HepG2 (cell line): ENCODE data around the gene SIGLECL1. TPM values are rescaled to one million over a fixed set of nuclear protein-coding genes. Genes with fewer than 3 reads are reported as not detected.

Source experiments
- ATAC-seq: fragments of 200-7000 bp; cut with Tn5 transposase; 3 replicates; pipeline ENCODE4 v1.9.1; 2020; ENCODE audit warnings: mild to moderate bottlenecking, moderate library complexity
- BruUV-seq: library from RNA; stranded (reverse); fragments of 400-500 nt; replicated peaks from 2 replicates; lab custom pipeline; 2021; lab: Mats Ljungman, UMichigan
- CTCF ChIA-PET: fragments of 300-600 bp; formaldehyde crosslinking; extraction: SDS; loops from one replicate; lab custom pipeline; 2021; ENCODE audit warnings: low total read pairs, inconsistent platforms, low intra/inter-chr PET ratio; lab: Yijun Ruan, JAX
- POLR2A ChIA-PET: fragments of 350-600 bp; sonication (Branson Sonifier 250); formaldehyde crosslinking; loops from one replicate; lab custom pipeline; 2020; ENCODE audit warnings: antibody characterized with exemption, inconsistent platforms; lab: Yijun Ruan, JAX
- DNase-seq: peaks from one replicate; pipeline ENCODE4 v3.0.0-alpha.2; 2015; ENCODE audit warnings: low spot score
- FAIRE-seq: peaks from 3 replicates; lab custom pipeline; 2011; peaks lifted over from hg19 to GRCh38; lab: Jason Lieb, UNC
- H2AFZ ChIP-seq: one replicate; pipeline ENCODE4 v1.6.1; 2011; ENCODE audit warnings: low read length, inconsistent platforms
- H3K27ac ChIP-seq: fragments of 300-600 bp; 3 replicates; pipeline ENCODE4 v1.8.0; 2011; ENCODE audit warnings: mixed run types, mild to moderate bottlenecking, mixed read lengths, low read length, inconsistent platforms; ENCODE audit not compliant: insufficient read depth; ENCODE audit errors: extremely low read length
- H3K27me3 ChIP-seq, 2 experiments: fragments of 200-600 bp in 1 of 2; 2 replicates in 1 of 2; 3 replicates in 1 of 2; pipeline versions ENCODE4 v1.6.0 to v1.8.0; 2011; ENCODE audit warnings: low read length in 2 of 2, mild to moderate bottlenecking in 2 of 2, moderate library complexity in 2 of 2, inconsistent platforms in 1 of 2; ENCODE audit not compliant: insufficient read depth in 2 of 2, control insufficient read depth in 1 of 2
- H3K36me3 ChIP-seq, 2 experiments: fragments of 200-600 bp in 1 of 2; replicated peaks in 1 of 2; 2 replicates in 1 of 2; 3 replicates in 1 of 2; pipeline versions ENCODE4 v1.5.1 to v1.8.0; 2011; ENCODE audit warnings: low read length in 2 of 2, inconsistent platforms in 1 of 2; ENCODE audit not compliant: insufficient read depth in 2 of 2, control insufficient read depth in 1 of 2
- H3K4me1 ChIP-seq: 2 replicates; pipeline ENCODE4 v1.5.1; 2012; ENCODE audit warnings: low read length, inconsistent platforms; ENCODE audit not compliant: insufficient read depth
- H3K4me2 ChIP-seq: 2 replicates; pipeline ENCODE4 v1.6.0; 2011; ENCODE audit warnings: low read depth, low read length, inconsistent platforms
- H3K4me3 ChIP-seq, 3 experiments: fragments of 200-600 bp in 1 of 3; sonication (generic), shearing (Covaris generic) in 1 of 3; replicated peaks in 1 of 3; 2 replicates each; pipeline ENCODE4 v1.5.1; 2011 to 2016; ENCODE audit warnings: low read length in 3 of 3, inconsistent platforms in 2 of 3, low read depth in 2 of 3, mild to moderate bottlenecking in 2 of 3, control low read depth in 1 of 3, mixed read lengths in 1 of 3; ENCODE audit not compliant: insufficient read depth in 1 of 3
- H3K79me2 ChIP-seq: one replicate; pipeline ENCODE4 v1.6.1; 2011; ENCODE audit warnings: low read length, inconsistent platforms; ENCODE audit not compliant: insufficient read depth
- H3K9ac ChIP-seq: 2 replicates; pipeline ENCODE4 v1.6.0; 2011; ENCODE audit warnings: mild to moderate bottlenecking, low read depth, low read length, inconsistent platforms; ENCODE audit not compliant: insufficient read depth
- H3K9me3 ChIP-seq: 2 replicates; pipeline ENCODE4 v1.5.1; 2012; ENCODE audit warnings: mild to moderate bottlenecking, low read length
- H4K20me1 ChIP-seq: 2 replicates; pipeline ENCODE4 v1.6.0; 2011; ENCODE audit warnings: inconsistent platforms, mild to moderate bottlenecking, low read length, moderate library complexity; ENCODE audit not compliant: insufficient read depth
- MEF2D ChIP-seq: sonication (generic); formaldehyde crosslinking; IDR thresholded peaks from 2 replicates; pipeline ENCODE4 v1.5.1; 2020; ENCODE audit warnings: mild to moderate bottlenecking, missing genetic modification reagents
- NPAS2 ChIP-seq: sonication (generic); formaldehyde crosslinking; IDR thresholded peaks from 2 replicates; pipeline ENCODE4 v1.8.0; 2022; ENCODE audit warnings: mild to moderate bottlenecking, missing genetic modification reagents, borderline replicate concordance
- PHF5A ChIP-seq: IDR thresholded peaks from one replicate; pipeline ENCODE4 v1.6.1; 2018; ENCODE audit warnings: low read depth, missing genetic modification reagents; ENCODE audit not compliant: unreplicated experiment
- REXO4 ChIP-seq: sonication (generic); formaldehyde crosslinking; IDR thresholded peaks from 2 replicates; pipeline ENCODE4 v1.8.0; 2022; ENCODE audit warnings: missing genetic modification reagents, mild to moderate bottlenecking, borderline replicate concordance
- STAT6 ChIP-seq: sonication (generic); formaldehyde crosslinking; IDR thresholded peaks from 2 replicates; pipeline ENCODE4 v1.4.0; 2020; ENCODE audit warnings: missing genetic modification reagents, mild to moderate bottlenecking, borderline replicate concordance
- ZKSCAN5 ChIP-seq: sonication (generic); formaldehyde crosslinking; IDR thresholded peaks from 2 replicates; pipeline ENCODE4 v1.5.1; 2020; ENCODE audit warnings: mild to moderate bottlenecking, missing genetic modification reagents
- ZKSCAN8 ChIP-seq: IDR thresholded peaks from 2 replicates; pipeline ENCODE4 v1.6.1; 2016; ENCODE audit warnings: borderline replicate concordance, missing genetic modification reagents, missing compliant biosample characterization
- ZNF746 ChIP-seq: sonication (generic); formaldehyde crosslinking; IDR thresholded peaks from 2 replicates; pipeline ENCODE4 v1.8.0; 2022; ENCODE audit warnings: mild to moderate bottlenecking, missing genetic modification reagents
- WGBS: methylation state at CpG from one replicate; pipeline ENCODE4 v1.1.6; 2017; ENCODE audit warnings: low lambda C conversion rate; 5-methylcytosine and 5-hydroxymethylcytosine counted together
- in situ Hi-C: cut with HindIII; loops from 2 replicates; pipeline ENCODE4 v1.10.0; 2017; ENCODE audit warnings: low pct_unique_long_range_greater_than_20kb; ENCODE audit not compliant: extremely low pct_ligation_motif_present
- intact Hi-C: fragments of 100-400 bp; cut with micrococcal nuclease; formaldehyde crosslinking; loops from one replicate; pipeline ENCODE4 v1.10.0; 2022; ENCODE audit not compliant: unreplicated experiment
- polyA plus RNA-seq, 8 experiments: library from polyadenylated mRNA; depleted of rRNA in 3 of 8; stranded (reverse) in 7 of 8; unstranded in 1 of 8; fragments of >200 nt; fragmentation: Illumina TruSeq in 4 of 8; extraction: Trizol in 4 of 8; gene quantifications; 2 replicates each; pipeline versions ENCODE4 v1.2.1 to v1.2.3, GENCODE V29; 2011 to 2016; ENCODE audit warnings: low read depth in 4 of 8, missing spikeins in 1 of 8, mixed read lengths in 1 of 8; ENCODE audit not compliant: insufficient read depth in 1 of 8
- total RNA-seq, 5 experiments: library from RNA; depleted of rRNA; stranded (reverse); fragments of >200 nt; fragmentation: Illumina TruSeq; extraction: Trizol; gene quantifications; 2 replicates each; pipeline ENCODE4 v1.2.3, GENCODE V29; 2016; ENCODE audit warnings: low read depth in 1 of 5
- TF ChIP-seq, protein P1 (sequence below): sonication (generic); formaldehyde crosslinking; IDR thresholded peaks from 2 replicates; pipeline ENCODE4 v1.5.0; 2020; ENCODE audit warnings: mild to moderate bottlenecking, missing genetic modification reagents
- TF ChIP-seq, protein P2 (sequence below): IDR thresholded peaks from 2 replicates; pipeline ENCODE4 v1.6.1; 2016; ENCODE audit warnings: mild to moderate bottlenecking, missing biosample characterization, missing genetic modification reagents
- TF ChIP-seq, protein P3 (sequence below): sonication (generic); formaldehyde crosslinking; IDR thresholded peaks from 2 replicates; pipeline ENCODE4 v1.4.0; 2020; ENCODE audit warnings: missing genetic modification reagents

SIGLECL1 gene
- total and polyA plus RNA-seq, 2 of the 13 experiments (the other 11 are each of a cell fraction or from before 2014, with no cell fraction given): not detected

- Histone ChIP-seq H3K4me1 (no peaks in the 10 kb centered on the region), H2AFZ (no peak overlapping the region), H3K36me3 (no peaks in the 10 kb centered on the region), H3K4me2 (no peak overlapping the region), H3K9ac (no peak overlapping the region), H3K27me3 (no peaks in the 10 kb centered on the region), H3K27ac (no peak overlapping the region), H3K79me2 (no peaks in the 10 kb centered on the region), H3K9me3 (no peaks in the 10 kb centered on the region), H3K4me3 (no peak overlapping the region), H4K20me1 (no peaks in the 10 kb centered on the region)
- FAIRE-seq (no peak), ATAC-seq (no peak), DNase-seq (no peak)
- intact Hi-C loops: no loop called here
- ChIA-PET POLR2A (no interaction called here), CTCF (interaction anchor here (1.4 kb wide), 1 partner anchor 99 kb away, joined by 12 read pairs; no protein-coding TSS in a partner anchor)
- 36% methylated on average over 6 of the region's 6 CpGs for WGBS
- in situ Hi-C loops: no loop called here
- TF ChIP-seq STAT6 (CRISPR knock-in tag): no peak
- TF ChIP-seq REXO4 (CRISPR knock-in tag): no peak
- TF ChIP-seq, protein P1, sequence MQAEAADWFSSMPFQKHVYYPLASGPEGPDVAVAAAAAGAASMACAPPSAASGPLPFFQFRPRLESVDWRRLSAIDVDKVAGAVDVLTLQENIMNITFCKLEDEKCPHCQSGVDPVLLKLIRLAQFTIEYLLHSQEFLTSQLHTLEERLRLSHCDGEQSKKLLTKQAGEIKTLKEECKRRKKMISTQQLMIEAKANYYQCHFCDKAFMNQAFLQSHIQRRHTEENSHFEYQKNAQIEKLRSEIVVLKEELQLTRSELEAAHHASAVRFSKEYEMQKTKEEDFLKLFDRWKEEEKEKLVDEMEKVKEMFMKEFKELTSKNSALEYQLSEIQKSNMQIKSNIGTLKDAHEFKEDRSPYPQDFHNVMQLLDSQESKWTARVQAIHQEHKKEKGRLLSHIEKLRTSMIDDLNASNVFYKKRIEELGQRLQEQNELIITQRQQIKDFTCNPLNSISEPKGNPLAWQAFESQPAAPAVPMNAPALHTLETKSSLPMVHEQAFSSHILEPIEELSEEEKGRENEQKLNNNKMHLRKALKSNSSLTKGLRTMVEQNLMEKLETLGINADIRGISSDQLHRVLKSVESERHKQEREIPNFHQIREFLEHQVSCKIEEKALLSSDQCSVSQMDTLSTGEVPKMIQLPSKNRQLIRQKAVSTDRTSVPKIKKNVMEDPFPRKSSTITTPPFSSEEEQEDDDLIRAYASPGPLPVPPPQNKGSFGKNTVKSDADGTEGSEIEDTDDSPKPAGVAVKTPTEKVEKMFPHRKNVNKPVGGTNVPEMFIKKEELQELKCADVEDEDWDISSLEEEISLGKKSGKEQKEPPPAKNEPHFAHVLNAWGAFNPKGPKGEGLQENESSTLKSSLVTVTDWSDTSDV (CRISPR knock-in tag): no peak
- TF ChIP-seq ZNF746 (CRISPR knock-in tag): no peak
- TF ChIP-seq PHF5A (CRISPR knock-in tag): no peak
- TF ChIP-seq NPAS2: no peak
- TF ChIP-seq, protein P2, sequence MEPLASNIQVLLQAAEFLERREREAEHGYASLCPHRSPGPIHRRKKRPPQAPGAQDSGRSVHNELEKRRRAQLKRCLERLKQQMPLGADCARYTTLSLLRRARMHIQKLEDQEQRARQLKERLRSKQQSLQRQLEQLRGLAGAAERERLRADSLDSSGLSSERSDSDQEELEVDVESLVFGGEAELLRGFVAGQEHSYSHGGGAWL (CRISPR knock-in tag): no peak
- no peak for TF ChIP-seq ZKSCAN8
- TF ChIP-seq MEF2D (CRISPR knock-in tag): no peak
- TF ChIP-seq ZKSCAN5 (CRISPR knock-in tag): no peak
- TF ChIP-seq, protein P3, sequence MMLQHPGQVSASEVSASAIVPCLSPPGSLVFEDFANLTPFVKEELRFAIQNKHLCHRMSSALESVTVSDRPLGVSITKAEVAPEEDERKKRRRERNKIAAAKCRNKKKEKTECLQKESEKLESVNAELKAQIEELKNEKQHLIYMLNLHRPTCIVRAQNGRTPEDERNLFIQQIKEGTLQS (CRISPR knock-in tag): no peak
- BruUV-seq: no TSS peak
Observed at GRCh38 chr19:51258165-51259160, 7.6 kb downstream of the SIGLECL1 start.
